GM10266 (cell line): ENCODE data around the gene CYB5B.
"Not testable (repeated sequence)": the region's sequence is repeated elsewhere in the genome, so short reads cannot be mapped to it uniquely, and the experiment has no call there.

Experiments
- DNase-seq: peaks from one replicate; pipeline ENCODE4 v3.0.0; 2012; ENCODE audit errors: extremely low spot score
- TF ChIP-seq, protein P1 (sequence below): IDR thresholded peaks from 2 replicates; pipeline ENCODE4 v1.5.1; 2012; ENCODE audit warnings: mild to moderate bottlenecking, low read depth; ENCODE audit not compliant: control insufficient read depth, insufficient read depth; ENCODE audit errors: missing control alignments

CYB5B gene

GRCh38 chr16:69423189-69423588 lies 1.2 kb upstream of the CYB5B start:
- no peak for DNase-seq

DNA sequence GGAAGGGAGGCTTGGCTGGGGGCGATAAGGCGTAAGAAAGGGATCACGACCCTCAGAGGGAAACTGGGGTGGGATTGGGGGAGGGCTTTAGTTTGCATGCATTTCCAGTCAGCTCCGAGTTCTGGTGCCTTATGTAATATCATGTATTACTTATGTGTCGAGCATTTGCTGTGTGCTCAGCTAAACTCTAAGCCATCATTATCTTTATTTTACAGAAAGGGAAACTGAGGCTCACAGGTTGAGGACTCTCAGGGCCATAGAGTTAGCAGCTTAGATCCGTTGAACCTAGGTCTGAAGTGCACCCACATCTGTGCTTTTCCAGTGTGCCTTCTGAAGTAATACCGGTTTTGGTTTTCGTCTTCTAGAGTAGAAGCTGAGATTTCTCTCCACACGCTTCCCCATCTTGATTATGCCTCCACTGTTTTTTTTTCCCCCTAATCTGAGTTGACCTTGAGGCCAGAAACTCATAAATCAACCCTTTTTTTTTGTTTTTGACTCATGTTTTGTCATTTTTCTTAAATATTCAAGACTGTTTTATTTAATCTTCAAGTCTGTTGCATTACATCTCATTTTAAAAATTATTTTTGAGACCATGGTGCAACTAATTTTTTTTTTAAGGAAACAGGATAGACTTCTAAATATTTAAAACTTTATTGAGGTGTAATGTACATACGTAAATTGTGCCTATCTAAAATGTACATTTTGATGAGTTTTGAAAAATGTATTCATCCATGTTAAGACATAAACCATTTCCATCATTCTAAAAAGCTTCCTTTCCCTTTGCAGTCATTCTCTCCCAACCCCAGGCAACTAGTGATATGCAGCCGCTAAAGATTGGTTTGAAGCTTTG lies 741 bp downstream of the CYB5B start:
- TF ChIP-seq, protein P1, sequence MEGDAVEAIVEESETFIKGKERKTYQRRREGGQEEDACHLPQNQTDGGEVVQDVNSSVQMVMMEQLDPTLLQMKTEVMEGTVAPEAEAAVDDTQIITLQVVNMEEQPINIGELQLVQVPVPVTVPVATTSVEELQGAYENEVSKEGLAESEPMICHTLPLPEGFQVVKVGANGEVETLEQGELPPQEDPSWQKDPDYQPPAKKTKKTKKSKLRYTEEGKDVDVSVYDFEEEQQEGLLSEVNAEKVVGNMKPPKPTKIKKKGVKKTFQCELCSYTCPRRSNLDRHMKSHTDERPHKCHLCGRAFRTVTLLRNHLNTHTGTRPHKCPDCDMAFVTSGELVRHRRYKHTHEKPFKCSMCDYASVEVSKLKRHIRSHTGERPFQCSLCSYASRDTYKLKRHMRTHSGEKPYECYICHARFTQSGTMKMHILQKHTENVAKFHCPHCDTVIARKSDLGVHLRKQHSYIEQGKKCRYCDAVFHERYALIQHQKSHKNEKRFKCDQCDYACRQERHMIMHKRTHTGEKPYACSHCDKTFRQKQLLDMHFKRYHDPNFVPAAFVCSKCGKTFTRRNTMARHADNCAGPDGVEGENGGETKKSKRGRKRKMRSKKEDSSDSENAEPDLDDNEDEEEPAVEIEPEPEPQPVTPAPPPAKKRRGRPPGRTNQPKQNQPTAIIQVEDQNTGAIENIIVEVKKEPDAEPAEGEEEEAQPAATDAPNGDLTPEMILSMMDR: no peak
- no peak for DNase-seq

More at GRCh38 chr16:69423189-69423588, 1.2 kb upstream of the CYB5B start:
- TF ChIP-seq, protein P1: no peak

- TF ChIP-seq, protein P1: no peak
Measured at GRCh38 chr16:69428652-69429051, 4.2 kb downstream of the CYB5B start.

DNA sequence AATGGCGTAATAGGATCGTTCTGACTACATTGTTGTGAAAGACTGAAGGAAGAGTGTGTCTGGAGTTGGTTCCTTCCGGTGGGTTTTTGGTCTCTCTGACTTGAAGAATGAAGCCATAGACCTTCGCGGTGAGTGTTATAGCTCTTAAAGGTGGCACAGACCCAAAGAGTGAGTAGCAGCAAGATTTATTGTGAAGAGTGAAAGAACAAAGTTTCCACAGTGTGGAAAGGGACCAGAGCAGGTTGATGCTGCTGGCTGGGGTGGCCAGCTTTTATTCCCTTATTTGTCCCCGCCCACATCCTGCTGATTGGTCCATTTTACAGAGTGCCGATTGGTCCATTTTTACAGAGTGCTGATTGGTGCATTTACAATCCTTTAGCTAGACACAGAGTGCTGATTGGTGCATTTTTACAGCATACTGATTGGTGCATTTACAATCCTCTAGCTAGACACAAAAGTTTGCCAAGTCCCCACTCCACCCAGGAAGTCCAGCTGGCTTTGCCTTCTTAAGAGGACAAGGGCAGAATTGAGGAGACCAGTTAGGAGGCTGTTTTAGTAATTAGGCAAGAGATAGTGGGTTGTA lies 4.7 kb downstream of the CYB5B start:
- not testable (repeated sequence) for DNase-seq

More at GRCh38 chr16:69428652-69429051, 4.2 kb downstream of the CYB5B start:
- DNase-seq: no peak

- DNase-seq: no peak
- TF ChIP-seq, protein P1: no peak
Measured at GRCh38 chr16:69431948-69432468, 7.6 kb downstream of the CYB5B start.

GRCh38 chr16:69434066-69434465 lies 9.6 kb downstream of the CYB5B start:
- no peak for DNase-seq
- TF ChIP-seq, protein P1: no peak

GRCh38 chr16:69435977-69436820 lies 11.8 kb downstream of the CYB5B start:
- TF ChIP-seq, protein P1: no peak
- no peak for DNase-seq
